ENCODE measurements around the gene POC1B.

Gene POC1B

DNA sequence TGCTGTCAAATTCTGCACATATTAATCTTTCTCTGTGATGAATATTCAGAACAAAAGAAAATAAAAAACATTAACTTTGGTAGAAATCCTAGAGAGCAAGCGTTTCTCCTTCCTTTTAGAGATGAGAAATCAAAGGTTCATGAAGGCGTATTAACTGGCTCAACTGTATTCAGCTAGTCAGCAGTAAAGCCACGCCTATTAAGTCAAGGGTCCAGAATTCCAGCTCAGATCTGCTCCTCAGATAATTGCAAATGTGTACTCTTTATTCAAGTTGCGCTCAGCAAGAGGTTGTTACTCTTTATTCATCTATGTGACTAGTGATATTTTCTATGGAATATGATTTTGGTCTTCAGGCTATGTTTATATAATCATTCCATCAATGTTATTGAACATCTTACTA lies 13.1 kb upstream of the POC1B start:
- DNase-seq = no peak

DNA sequence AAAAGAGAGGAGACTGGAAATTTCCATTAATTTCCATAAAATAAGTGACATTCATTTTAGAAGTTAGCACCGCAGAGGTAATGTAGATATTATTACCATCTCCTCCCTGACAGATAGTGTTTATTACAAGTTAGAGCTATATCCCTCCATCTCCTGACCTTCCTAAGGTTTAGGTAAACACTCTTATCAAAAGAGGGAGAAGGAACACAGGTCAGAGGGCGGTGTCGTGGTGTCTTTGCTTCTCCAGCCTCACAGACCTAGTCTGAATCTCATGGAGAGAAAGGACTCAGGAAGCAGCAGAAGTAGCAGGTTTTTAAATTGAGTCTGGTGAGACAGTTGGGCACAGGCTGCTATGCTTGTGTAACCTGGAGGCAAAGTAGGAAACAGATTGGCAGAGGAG lies 11.5 kb upstream of the POC1B start:
- no peak for DNase-seq

DNA sequence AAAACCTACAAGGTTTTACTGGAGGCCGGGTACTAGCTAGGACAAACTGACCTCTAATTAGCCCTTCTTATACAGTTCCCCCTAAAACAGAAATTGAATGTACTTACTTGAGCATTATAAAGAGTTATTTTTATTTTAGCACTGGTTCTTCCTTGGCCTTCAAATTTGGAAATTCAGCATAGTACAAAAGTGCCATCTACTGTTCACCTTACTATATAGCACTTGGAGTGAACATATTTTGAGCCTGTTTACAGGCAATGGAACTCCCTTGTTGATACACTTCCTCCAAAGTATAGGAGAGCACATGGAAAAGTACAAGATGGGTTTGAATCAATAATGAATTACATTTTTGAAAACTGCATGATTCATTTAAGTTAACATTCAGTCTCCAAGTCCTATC lies 3.9 kb upstream of the POC1B start:
- peak; percentile 70 for DNase-seq

DNA sequence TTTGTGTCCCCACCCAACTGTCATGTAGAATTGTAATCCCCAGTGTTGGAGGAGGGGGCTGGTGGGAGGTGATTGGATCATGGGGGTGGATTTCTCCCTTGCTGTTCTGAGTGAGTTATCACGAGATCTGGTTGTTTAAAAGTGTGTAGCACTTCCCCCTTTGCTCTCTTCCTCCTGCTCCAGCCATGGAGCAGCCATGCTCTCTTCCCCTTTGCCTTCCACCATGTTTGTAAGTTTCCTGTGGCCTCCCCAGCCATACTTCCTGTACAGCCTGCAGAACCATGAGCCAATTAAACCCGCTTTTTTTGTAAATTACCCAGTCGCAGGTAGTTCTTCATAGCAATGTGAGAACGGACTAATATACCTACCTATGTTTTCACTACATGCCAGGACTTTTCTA lies 2.6 kb upstream of the POC1B start:
- DNase-seq = no peak

GRCh38 chr12:89525305-89525823 lies 483 bp downstream of the POC1B start:
- DNase-seq = peak; percentile 26

DNA sequence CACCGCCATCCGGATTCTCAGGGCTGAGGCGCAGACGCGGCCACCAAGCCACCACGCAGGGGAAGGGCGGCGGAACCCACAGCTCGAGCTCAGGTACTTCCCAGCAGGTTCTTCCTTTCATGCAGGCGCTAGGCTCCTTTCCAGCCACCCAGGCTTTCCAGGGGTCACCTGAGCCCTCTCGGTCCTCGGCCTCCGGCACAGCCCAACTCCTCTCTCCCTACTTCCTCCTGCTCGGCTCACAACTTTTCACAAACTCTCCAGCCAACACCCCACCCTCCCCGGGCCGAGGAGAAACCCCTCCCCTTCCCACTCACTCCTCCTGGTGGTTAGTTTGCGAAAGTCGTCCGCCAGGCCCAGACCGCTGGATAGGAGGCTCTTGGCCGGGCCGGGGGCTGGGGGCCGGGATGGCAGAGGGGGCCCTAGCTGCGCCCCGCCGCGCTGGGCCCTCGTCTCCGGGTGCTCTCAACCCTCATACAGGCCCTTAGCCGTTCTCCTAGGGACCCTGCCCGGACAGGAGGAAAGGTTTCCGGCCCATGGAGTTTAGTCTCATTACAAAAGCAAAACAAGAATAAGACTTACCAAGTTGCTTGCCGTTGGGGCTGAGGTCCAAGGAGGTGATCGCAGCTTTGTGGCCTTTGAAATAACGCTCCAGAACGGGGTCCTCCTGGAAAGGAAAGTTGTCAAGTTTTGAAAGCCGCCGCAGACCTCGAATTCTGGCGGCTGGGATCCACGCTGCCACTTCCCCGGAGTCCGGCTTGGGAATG lies 1.1 kb downstream of the POC1B start, which contains the start of gene GALNT4:
Gene GALNT4 (minus strand): TSS at position 256 of the 764 bp plus-strand sequence. CDS start 247 bp downstream, at position 9.
- peak; percentile 42 for DNase-seq

DNA sequence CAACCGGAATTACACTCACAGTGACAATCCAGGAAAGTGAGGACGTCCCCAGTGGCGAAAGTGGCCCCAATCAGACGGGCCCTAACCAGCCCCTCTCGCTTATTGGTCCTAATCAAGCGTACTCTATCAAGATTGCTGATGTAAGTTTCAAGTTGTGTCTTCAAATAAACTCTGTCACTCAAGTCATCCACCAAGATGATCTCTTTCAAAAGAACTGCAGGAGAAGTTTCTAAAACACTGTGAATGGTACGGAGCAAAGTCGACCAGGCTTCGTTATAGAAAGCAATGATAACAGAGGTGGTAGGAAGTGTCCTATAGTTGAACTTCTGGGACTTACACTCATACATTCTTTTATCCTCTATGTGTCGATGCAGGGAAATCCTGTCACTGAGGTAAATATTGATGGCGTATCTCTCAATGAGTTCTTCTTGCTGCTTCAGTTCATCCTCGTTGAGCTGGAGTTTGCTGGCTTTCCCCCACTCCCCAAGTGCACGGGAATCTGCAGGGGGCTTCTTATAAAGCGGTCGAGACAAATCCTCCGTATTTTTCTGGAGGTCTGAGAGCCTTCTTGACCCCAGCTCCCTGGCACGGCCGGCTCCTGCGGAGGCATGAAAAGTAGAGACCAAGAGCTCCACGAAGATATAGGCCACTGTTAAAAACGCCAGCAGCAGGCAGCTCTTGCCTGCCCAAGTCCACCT lies 1.9 kb downstream of the POC1B start:
- DNase-seq = no peak

DNA sequence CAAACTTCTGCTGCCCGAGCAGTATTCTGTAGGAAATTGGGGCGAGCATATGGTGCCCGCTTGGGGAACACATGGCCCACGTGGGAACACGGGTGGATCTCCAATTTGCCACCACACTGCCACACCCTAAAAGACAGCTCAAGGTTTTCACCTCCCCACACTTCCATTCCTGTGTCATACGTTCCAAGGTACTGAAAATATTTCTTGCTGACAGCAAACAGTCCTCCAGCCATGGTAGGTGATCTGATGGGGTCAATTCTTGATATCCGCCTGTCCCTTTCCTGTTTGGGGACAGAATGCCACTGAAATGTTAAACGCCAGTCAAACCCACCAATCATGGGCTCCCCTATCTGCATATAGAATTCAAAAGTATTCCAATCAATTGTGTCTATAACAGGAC lies 2.5 kb downstream of the POC1B start:
- no peak for DNase-seq

- no peak for DNase-seq
Measured at GRCh38 chr12:89521364-89522223, 4.3 kb downstream of the POC1B start.

GRCh38 chr12:89517720-89518119 lies 8.1 kb downstream of the POC1B start:
- peak; percentile 17 for DNase-seq

DNA sequence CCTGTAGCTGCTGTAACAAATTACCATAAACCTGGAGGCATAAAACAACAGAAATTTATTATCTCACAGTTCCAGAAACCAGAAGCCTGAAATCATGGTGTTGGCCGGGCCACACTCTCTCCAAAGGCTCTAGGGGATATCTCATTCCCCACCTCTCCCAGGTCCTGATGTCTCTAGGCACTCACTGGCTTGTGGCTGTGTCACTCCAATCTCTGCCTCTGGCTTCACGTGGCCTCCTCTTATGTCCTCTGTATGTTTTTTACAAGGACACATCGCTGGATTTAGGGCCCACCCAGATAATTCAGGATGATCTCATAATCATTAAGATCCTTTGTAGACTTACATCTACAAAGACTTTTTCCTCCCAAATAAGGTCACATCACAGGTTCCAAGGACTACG lies 9.2 kb downstream of the POC1B start:
- DNase-seq = no peak

GRCh38 chr12:89514751-89515150 lies 11.1 kb downstream of the POC1B start:
- DNase-seq = no peak

DNA sequence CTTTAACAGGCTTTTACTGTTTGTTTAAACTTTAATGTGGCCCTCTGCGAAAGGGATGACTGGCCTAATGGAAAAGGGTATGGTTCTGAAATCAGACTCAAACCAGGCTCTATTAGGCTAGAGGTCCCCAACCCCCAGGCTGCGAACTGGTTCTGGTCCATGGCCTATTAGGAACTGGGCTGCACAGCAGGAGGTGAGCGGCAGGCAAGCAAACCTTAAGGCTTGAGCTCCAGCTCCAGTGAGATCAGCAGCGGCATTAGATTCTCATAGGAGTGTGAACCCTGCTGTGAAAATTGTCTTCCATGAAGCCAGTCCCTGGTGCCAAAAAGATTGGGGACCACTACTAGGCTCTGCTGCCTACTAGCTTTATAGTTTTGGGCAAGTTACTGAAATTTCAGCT lies 12.3 kb downstream of the POC1B start:
- DNase-seq = no peak

DNA sequence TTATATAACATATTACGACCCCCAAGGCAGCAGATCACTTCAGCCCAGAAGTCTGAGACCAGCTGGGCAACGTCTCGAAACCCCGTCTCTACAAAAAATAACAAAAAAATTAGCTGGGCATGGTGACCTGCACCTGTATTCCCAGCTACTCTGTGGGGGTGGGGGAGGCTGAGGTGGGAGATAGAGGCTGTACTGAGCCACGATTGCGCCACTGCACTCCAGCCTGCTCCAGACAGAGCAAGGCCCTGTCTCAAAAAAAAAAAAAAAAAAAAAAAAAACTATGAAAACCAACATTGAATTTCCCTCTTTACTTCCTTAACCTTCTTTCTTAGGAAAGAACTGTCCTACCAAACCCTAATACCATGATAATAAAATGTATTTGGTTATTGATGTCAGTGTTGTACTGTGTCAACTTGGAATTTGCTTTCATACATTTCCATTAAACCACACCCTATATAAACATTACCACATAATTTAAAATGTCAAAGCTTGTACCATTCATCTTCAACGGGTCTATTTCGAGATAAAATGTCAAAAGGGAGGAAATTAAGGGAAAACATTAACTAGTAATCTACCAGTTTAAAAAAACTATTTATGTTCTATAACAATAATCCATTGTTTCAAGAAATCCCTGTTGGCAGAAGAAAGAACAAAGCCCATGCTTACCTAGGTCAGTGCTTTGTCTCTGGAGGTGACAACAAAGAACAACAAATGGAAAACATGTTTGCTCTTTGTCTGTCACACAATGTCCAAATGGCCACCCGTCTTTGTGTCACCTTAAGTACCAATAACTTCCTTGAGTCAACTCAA lies 18.6 kb downstream of the POC1B start:
- no peak for DNase-seq

DNA sequence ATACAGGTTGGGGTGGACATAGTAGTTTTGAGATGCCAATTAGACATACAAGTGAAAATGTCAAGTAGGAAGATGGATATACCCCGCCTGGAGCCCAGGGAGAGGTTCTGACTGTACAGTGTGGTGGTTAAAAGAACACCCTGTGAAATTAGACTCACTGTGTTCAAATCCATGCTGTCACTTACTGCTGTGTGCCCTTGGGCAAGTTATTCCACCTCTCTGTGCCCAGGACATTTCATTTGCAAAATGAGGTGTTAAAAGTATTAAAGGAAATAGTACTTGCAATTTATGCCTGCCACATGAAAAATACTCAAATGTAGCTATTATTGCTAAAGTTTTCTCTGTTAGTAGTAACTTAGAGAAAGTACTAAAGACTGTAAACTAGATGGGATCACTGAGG lies 19.8 kb downstream of the POC1B start:
- no peak for DNase-seq

DNA sequence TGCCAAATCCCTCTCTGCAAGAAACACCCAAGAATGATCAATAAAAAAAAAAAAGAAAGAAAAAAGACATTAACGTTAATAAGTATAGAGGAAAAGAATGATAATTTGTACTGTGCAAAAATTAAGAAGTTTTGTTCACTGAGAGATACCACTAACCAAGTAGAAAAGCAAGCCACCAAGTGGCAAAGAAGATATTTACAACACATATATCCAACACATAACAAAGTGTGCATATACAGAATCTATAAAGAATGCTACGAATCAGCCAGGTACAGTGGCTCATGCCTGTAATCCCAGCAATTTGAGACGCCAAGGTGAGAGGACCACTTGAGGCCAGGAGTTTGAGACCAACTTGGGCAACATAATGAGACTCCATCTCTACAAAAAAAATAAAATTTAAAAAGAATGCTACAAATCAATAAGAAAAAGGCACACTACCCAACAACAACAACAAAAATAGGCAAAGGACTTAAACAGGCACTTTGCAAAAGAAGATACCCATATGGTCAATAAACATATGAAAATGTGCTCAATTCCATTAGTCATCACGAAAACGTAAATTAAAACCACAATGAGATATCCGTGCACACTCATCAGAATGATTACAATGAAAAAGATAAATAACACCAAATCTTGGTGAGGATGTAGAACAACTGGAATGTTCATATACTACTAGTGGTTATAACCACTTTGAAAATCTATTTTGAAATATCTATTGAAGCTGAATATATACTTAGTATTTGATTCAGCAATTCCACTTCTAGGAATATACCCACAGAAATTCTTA lies 21.1 kb downstream of the POC1B start:
- no peak for DNase-seq

- DNase-seq = no peak
Measured at GRCh38 chr12:89501793-89502192, 24.1 kb downstream of the POC1B start.

GRCh38 chr12:89499857-89500256 lies 26.0 kb downstream of the POC1B start:
- DNase-seq = no peak

DNA sequence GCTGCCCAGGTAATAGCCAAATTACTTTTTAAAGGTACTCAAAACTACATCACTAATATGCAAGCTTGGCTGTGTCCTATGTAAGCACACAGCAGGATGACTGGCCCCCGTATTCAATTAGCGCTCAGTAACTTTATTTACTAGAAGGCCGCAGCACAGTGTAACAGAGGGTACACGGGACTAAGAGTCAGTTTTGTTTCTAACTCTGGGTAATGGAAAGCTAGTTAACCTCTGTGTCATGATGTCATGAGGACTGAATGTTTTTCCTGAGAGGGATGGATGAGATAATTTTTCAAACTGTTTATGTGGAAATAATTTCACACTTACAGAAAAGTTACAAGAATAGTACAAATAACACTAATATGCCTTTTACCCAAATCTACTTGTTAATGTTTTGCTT lies 28.4 kb downstream of the POC1B start:
- DNase-seq = no peak

DNA sequence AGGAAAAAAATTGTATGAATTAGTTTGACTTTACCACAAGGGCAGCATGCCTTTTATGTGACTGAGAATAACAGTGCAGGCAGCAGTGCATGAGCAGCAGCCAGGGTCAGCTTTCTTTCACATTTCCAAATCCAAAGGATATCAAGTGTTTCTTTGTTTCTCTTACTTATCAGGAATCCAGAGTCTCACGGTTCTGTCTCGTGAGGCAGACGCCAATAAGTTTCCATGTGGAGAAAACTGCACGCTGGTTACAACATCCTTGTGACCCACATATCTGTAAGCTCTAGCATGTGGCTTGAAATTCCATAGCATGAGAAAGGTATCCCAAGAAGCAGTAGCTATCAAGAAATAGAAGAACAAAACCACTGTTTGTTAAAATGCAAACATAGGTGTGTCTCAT lies 28.8 kb downstream of the POC1B start:
- no peak for DNase-seq

- no peak for DNase-seq
Measured at GRCh38 chr12:89494411-89495231, 31.2 kb downstream of the POC1B start.
